ENCODE measurements around the gene ABHD16B.

Gene ABHD16B

DNA sequence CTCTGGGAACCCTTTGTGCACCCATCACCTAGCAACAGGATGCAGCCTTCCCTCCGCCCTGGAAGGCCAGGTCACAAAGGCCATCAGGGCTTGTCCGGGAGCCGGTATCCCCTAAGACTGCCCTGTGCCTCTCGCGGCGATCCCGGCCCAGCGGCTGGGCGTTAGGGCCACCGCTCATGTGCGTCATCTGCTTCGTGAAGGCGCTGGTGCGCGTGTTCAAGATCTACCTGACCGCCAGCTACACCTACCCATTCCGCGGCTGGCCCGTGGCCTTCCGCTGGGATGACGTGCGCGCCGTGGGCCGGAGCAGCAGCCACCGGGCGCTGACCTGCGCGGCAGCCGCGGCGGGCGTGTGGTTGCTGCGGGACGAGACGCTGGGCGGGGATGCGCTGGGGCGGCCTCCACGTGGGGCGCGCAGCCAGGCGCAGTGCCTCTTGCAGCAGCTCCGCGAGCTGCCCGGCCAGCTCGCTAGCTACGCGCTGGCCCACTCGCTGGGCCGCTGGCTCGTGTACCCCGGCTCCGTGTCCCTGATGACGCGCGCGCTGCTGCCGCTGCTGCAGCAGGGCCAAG lies at the start of gene ABHD16B:
ABHD16B (plus strand) TSS at position 134 of the 570 bp plus-strand sequence; CDS start at position 177, 43 bp downstream.
- FAIRE-seq: no peak

DNA sequence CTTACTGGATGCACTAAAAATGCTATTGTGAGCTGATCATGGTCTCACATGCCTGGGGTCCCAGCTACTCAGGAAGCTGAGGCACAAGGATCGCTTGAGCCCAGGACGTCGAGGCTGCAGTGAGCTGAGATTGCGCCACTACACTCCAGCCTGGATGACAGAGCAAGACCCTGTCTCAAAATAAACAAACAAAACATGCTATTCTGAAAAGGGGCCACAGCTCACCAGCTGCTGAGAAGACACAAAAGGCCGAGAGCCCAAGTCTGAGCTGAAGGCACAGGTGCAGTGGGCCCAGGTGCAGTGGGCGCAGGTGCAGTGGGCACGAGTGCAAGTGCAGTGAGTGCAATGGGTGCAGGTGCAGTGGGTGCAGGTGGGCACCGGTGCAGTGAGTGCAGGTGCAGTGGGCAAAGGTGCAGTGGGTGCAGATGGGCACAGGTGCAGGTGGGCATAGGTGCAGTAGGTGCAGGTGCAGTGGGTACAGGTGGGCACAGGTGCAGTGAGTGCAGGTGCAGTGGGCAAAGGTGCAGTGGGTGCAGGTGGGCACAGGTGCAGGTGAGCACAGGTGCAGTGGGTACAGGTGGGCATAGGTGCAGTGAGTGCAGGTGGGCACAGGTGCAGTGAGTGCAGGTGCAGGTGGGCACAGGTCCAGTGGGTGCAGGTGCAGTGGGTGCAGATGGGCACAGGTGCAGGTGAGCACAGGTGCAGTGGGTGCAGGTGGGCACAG lies 46.2 kb upstream of the ABHD16B start:
- no peak for FAIRE-seq

DNA sequence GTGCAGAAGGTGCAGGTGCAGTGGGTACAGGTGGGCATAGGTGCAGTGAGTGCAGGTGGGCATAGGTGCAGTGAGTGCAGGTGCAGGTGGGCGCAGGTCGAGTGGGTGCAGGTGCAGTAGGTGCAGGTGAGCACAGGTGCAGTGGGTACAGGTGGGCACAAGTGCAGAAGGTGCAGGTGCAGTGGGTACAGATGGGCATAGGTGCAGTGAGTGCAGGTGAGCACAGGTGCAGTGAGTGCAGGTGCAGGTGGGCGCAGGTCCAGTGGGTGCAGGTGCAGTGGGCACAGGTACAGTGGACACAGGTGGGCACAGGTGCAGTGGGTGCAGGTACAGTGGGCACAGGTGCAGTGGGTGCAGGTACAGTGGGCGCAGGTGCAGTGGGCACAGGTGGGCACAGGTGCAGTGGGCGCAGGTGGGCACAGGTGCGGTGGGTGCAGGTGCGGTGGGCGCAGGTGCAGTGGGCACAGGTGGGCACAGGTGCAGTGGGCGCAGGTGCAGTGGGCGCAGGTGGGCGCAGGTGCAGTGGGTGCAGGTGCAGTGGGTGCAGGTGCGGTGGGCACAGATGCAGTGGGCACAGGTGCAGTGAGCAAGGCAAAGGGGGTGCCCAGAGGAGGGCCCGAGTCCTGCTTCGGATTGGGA lies 45.6 kb upstream of the ABHD16B start:
- no peak for FAIRE-seq

DNA sequence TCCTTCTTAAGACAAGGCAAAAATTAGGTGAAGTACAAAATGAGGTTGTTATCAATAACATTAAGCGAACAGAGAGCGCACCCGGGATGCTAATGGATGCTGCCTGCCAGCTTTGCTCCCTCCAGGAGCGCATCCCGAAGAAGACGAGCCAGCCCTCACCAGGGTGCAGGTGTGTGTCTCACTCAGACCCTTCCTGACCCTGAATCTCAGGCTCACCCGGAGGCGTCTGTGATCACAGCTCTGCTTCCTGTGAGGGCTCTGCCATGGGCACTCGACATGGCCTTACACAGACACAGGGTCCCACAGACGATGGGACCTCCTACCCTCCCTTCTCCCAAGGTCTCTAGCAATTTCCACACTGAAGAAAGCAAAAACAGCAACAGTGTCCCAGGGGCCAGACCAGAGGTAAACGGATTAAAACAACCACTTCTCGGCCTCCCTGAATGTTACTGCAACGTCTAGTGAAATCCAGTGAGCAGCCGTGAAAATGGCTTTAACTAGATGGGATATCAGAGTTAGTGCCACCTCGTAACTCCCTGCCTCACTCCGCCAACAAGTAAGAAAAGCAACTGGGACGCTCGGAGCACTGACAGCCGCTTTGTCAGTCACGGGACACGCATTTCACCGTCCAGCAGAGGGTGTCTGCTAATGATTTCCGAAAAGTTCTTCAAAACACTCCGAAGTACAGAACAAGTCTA lies 41.9 kb upstream of the ABHD16B start:
- no peak for FAIRE-seq

DNA sequence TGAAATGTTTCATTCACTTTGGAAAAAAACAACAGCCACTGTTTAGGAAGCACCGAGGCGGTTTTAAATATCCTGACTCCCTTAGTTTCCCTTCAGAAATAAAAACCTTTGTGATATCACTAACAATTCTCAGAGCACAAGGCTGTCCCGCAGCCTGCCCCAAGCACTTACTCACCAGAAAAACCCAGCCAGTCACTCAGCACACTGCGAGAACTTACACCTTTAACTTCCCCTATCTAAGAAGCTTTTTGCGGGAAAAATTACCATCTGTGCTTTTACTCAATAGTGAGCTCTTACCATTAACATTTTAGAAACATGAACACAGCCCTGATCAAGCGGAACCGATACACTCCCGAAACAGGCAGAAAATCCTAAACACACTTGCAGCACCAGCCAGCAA lies 39.5 kb upstream of the ABHD16B start:
- no peak for FAIRE-seq

DNA sequence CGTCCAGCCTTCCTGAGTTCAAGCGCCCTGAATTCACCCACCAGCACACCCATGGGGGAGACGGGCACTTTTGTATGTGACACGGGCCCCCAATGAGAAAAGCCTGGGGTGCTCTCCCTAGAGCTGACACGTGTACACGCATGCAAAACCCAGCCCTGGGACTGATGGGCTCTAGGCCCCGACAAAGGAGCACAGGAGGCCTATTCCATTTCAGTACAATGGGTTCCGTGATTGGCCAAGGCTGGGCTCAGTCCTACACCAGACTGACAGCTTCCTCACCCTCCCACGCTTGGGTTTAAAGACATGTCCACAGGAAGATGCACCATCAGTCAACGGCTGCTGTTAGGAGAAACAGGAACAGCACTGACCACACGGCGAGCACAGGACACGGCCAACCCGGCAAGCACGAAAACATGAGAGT lies 39.0 kb upstream of the ABHD16B start:
- no peak for FAIRE-seq

DNA sequence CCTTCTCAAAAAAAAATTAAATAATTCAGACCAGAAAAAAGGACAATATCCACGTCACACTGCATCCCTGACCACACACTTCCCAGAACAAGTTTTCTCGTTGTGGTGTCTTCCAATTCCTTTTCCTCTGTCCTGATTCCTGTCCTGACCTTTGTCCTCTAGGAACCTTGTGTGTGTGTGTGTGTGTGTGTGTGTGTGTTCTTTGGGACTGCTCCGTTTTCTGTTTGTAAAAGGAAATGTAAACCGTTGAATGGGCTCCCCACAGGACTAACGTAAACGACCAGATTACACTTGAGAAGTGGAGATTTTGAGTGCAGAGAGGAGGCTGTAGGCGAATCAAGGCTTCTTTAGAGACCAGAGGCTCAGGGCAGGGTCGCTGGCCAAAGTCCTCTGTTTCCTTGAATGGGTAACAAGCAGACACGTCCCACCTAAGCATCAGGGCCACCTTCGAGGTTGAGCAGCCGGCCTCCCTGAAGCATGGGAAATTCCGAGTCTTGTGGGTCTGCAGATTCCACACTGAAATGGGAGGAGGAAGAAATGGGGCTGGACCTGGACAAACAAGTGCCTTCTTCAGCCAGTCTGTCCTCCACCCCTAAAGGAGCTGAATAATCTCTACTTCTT lies 37.5 kb upstream of the ABHD16B start:
- no peak for FAIRE-seq

DNA sequence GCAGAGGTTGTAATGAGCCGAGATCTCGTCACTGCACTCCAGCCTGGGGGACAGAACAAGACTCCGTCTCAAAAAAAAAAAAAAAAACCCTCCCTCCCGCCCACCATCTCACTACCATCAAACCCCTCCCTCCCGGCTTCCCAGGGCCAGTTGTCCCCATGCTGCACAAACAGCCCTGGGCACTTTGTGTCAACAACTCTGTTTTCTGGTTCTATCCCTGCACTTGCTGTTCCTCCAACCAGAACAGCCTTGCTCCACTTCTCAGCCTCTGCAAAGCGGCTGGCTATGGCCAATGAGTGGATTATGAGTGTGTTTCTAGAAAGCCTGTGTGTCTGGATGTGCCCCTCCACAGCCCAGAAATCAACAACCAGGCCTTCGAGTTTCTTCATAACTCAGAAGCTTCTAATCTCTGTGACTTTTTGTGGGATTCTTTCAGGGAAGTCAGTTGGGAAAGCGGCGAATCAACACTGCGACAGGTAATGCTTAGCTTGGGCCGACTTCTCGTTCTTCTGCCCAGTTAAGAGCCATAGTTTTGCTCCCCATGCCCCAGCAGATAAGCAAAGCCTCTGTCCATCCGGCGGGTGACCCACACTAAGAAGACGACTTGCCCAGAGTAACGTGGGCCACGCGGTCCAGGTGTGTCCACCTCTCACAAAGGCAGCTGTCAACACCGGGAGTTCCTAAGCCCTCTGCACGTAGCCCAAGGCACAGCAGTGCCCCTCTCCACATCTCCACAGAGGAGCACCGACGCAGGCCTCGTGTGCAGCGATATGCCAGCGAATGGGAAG lies 35.8 kb upstream of the ABHD16B start:
- FAIRE-seq: no peak

DNA sequence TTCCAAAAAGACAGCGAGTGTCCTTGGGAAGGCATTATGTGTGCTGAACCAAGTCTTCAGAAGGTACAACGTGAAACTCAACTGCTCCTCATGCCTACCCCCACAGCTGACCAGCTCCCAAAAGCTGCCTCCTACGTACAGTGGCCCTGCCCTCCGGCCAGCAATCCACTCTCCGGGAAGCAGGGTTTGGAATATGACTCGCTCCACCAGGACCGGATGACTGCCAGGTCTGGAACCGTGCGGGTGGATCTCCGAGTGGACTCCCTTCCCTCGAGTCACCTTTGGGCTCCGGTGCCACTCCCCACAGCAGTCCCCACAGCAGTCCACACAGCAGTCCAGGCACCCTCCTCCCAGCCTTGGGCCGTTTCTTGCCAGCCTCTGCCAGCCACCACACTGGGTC lies 34.5 kb upstream of the ABHD16B start:
- FAIRE-seq: no peak

DNA sequence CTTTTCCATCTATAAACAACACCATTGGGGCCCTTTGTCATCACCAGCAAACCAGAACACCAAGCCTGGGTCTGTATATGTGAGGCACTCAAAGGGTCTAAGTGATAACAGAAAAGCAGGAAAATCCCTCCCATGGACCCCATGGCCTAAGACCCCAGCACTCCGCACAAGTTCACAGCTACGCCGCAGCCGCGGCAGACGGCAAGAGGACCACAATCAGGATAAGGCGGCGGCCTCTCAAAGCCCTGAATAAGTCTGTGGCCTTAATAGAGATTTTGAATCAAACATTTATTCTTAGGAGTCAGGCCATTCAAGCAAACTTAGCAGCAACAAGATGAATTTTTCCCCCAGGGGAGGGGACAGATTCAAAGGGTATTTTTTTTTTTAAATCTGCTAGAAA lies 33.2 kb upstream of the ABHD16B start:
- no peak for FAIRE-seq

DNA sequence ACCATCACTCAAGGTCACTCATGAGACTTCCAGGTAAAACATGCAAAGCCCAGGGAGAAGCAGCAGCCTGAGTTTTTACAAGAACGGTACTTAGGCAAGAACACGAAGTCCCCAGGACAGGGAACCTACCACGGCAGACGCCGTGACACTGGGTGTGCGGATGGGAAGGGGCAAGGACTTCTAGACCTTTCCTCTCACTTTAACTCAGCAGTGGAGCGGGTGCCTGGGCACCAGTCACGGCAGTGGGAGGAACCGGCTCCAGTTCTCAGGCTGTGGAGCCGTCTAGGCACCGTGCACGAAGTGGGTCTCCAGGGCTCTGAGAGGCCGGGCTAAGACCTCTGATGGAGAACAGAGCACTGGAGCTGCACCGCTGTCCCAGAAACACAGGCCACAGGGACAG lies 32.8 kb upstream of the ABHD16B start:
- FAIRE-seq: no peak

DNA sequence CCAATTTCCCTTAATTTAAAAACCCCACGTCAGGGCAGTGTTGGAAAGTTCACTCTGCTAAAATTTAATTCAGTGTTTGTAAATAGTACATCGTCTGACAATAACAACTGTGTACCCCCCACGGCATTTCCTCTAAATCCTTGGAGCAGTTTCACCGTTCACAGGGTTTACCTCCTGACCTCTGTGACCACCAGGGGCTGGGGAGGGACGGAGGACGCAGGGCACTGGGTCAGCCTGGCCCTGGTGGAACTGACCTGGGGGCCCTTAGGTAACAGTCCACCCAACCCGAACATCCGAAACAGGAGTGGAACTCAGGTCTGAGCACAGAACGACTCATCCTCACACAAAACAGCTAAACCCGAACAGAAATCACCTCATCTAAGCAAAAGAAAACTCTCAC lies 32.3 kb upstream of the ABHD16B start:
- no peak for FAIRE-seq

DNA sequence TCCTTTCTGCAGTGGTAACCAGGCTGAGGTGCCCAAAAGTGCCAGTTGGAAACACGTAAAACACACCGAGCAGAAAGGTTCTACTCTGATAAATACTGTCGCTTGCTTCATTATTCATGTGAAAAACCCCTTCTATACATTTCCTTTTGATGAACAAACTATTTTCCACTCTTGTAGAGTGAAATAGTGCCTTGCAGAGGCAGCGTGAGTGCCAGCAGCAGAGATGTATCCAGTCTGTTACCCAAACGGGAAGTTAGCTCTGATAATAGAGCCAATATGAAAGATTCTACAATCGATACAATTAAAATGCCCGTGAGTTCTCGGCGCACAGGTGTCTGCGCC lies 31.7 kb upstream of the ABHD16B start:
- FAIRE-seq: no peak

DNA sequence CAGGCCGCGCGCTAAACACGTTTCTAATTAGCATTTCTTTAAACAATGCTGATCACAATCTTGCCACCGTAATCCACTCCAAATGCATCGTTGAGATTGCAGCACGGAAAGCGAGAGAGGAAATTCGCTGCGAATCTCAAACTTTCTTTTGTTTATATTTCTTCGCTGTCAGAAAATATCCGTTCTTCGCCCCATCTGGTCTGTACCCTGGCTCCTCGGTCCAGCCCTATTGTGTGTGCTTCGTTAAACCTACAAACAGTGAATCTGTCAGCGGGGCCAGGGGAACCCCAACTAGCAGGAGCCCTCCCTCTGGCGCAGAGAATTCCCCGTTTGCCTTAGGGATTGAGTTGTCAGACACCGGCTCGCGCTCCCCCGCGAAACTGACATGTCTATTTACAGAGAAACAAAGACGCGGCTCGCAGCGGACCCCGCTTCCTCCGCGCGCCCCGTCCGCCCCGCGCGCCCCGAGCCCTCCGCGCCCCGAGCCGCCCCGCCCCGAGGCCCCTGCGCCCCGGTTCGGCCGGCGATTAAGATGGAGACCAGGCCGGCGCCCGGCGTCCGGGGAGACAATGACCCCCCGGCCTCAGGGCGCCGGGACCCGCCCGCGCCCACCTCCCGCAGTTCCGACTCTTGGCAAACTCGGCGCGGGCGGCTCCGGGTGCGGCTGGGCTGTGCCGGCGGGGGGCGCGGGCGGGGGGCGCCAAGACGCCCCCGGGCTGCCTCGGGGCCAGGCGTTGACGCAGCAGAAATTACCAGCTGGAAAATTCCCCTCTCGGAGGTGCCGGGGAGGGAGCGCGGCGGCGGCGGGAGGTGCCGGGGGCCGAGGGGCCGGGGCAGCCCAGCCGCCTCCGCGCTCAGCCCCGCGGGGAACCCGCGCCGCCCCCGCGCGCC lies 31.1 kb upstream of the ABHD16B start:
- FAIRE-seq: no peak

DNA sequence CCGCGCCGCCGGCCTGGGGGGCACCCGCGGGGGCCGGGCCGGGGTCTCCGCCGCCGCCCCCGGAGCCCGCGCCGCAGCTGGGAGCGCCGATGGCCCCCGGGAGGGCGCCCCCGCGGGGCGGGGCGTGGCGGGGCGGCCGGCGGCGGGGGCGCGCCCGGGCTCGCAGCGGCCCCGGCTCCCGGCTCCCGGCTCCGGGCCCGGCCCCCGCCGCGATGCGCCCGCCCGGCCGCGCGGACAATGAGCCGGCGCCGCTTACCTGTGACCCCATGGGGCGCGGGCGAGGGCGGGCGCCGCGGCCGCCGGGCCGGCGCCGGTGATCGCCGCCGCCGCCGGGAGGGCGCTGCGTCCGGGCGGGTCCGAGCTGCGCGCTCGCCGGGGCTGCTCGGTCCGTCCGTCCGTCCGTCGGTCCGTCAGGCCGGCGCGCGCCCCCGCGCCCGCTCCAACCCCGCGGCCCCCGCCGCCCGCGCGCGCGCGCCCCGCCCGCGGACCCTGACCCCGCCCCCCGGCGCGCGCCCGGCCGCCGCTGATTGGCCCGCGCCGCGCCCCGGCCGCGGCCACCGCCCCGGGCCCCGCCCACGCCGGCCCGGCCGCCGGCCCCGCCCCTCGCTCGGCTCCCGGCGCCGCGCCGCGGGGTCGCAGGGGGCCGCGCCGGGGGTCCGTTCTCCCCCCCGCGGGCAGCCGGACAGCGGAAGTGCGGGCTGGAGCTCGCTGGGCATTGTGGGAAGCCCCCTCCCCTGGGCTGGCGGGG lies 30.3 kb upstream of the ABHD16B start, which contains the start of gene ZBTB46:
ZBTB46 (minus strand) TSS at position 424 of the 748 bp plus-strand sequence. CDS start 40,507 bp downstream, outside the sequence.
- FAIRE-seq: no peak

DNA sequence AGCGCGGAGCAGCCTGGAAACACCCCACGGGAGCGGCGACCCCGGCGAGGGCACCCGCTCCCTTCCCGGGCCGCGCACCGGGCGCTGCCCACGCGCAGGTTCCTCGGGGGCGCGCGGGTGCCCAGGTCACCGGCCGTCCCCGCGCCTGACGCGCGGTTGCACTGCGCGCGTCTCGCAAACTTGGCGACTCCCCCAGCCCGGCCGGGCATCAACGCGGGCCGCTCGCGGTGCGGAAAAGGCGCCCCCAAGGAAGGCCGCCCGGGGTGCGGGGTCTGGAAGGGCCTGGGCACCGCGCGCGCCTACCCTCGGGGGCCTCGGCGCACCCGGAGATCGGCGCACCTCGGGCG lies 29.7 kb upstream of the ABHD16B start:
- no peak for FAIRE-seq

DNA sequence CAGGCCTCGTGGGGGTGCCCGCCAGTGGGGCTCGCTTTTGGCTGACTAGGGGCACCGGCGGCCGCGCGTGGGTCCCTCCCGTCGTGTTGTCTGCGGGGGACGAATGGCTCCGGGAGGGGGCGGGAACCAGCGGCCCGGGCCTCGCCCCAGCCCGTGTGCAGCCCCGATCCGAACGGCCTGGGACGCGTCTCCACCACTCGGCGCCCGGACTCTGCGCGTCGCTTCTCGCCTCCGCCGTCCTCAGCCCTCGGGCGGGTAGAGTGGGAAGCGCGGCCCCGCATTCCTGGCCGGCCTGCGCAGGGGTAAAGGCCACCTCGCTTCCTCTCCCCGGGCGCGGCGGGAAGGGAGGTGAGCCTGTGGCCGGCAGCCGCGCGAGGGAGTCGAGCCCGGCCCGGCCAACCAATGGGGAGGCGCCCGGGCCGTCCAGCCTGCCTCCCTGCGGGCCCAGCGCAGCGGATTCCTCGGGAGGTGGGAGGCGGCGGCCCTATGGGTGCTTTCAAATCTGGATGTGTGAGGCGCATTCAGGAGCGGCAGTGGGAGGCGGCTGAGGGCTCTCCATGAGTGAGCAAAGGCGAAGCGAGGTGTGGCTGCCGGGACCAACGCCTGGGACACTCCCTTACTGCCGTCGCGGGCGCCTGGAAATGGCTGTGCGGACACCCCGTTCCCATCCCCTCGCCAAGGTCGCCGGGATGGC lies 29.2 kb upstream of the ABHD16B start:
- no peak for FAIRE-seq

DNA sequence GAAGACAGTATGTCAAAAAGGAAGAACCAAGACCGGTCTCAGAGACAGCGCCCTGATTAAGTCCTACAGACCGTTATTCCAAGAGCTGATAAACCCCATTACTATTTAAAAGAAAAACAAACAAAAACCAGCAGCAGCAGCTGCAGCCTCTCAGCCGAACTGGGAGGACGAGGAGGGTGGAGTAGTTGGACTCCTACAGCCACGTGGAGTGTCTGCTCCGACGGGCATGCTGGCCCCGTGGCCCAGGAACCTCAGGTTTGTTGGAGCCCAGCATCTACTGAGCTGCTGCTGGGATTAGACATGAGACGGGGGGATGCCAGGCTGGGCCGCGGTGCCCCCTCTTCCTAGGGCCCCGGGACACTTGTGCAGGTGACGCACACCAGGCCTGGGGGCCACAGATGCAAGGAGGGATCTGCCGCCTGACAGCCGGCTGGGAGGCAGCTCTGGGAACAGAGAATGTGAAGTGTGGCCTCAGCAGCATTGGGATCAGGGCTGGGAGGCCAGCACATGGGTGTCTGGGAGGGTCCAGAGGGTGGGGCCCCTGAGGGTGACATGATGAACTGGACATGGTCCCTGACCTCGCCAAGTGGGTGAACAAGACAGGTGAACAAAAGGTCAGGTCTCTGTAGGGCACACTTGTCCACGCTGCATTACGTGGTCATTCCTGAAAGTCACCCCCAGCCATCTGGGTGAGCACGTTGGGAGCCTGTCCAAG lies 27.4 kb upstream of the ABHD16B start:
- no peak for FAIRE-seq

DNA sequence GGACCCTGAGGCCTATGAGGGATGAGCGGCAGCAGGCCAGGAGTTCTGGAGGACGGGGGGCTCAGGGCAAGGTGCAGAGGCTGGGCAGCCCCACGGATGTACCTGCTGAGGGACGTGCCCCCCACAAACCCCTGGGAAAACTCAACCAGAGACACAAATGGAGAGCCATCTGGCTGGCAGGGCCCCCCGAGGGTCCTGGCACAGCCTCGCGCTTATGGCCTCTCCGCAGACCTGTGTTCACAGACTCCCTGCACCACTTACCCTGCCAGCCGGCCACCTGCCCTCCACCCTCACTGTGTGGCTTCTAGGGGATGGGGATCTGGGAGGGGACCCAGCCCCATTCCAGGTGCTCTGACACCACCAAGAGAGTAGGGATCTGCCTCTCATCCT lies 26.8 kb upstream of the ABHD16B start:
- FAIRE-seq: no peak
